Sigmoid colon (tissue), 4 donors: Measurements from ENCODE around the gene RMRP.

Source experiments
- CTCF ChIP-seq, 4 experiments: fragments of 450-650 bp in 3 of 4; fragments of 200-600 bp in 1 of 4; IDR thresholded peaks; one replicate each; pipeline ENCODE4 v1.5.1; 2016 to 2019; ENCODE audit warnings: antibody characterized with exemption in 4 of 4, mild to moderate bottlenecking in 3 of 4, moderate library complexity in 2 of 4
- EP300 ChIP-seq, 4 donors: sonication (generic); formaldehyde crosslinking; IDR thresholded peaks; one replicate each; pipeline ENCODE4 v1.6.1; 2017; ENCODE audit warnings: antibody characterized with exemption in 4 of 4

DNA sequence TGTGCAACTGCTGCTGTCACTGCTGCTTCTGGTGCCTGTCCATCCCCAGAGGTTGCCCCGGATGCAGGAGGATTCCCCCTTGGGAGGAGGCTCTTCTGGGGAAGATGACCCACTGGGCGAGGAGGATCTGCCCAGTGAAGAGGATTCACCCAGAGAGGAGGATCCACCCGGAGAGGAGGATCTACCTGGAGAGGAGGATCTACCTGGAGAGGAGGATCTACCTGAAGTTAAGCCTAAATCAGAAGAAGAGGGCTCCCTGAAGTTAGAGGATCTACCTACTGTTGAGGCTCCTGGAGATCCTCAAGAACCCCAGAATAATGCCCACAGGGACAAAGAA is 16.2 kb upstream of the RMRP start:
- no peak for TF ChIP-seq CTCF (IDR thresholded peaks at IDR 0.05)
- no peak for TF ChIP-seq EP300 (IDR thresholded peaks at IDR 0.05)
